SK-N-SH (cell line): ENCODE measurements around the gene TMEM198. TPM values are rescaled to one million over a fixed set of nuclear protein-coding genes. Genes with fewer than 3 reads are reported as not detected.

Experiments used
- CTCF ChIA-PET: fragments of 300-600, 350-600 bp; formaldehyde crosslinking; extraction: SDS; loops from one replicate; lab custom pipeline; 2021; lab: Yijun Ruan, JAX
- POLR2A ChIA-PET: fragments of 350-600 bp; sonication (Branson Sonifier 250); formaldehyde crosslinking; extraction: SDS; loops from one replicate; lab custom pipeline; 2020; ENCODE audit warnings: antibody characterized with exemption, inconsistent platforms; lab: Yijun Ruan, JAX
- DNase-seq: peaks from one replicate; pipeline ENCODE4 v3.0.0; 2012
- H2AFZ ChIP-seq: fragments of 200-600 bp; sonication (generic); 2 replicates; pipeline ENCODE4 v1.8.1; 2016; ENCODE audit warnings: antibody characterized with exemption, mild to moderate bottlenecking, low read depth
- H3F3A ChIP-seq: fragments of 200-600 bp; sonication (generic); replicated peaks from 2 replicates; pipeline ENCODE3; 2016; ENCODE audit warnings: antibody characterized with exemption, mild to moderate bottlenecking; ENCODE audit not compliant: insufficient read depth
- H3K27ac ChIP-seq, 2 experiments: fragments of 200-500 bp in 1 of 2; fragments of 200-600 bp in 1 of 2; sonication (Bioruptor generic) in 1 of 2; sonication (generic), shearing (Covaris generic) in 1 of 2; 2 replicates each; pipeline versions ENCODE4 v1.5.1 to v1.6.1; 2014 to 2016; ENCODE audit warnings: low read depth in 2 of 2, inconsistent platforms in 1 of 2, low read length in 1 of 2, mild to moderate bottlenecking in 1 of 2, mixed read lengths in 1 of 2
- H3K27me3 ChIP-seq: fragments of 200-600 bp; sonication (generic), shearing (Covaris generic); 2 replicates; pipeline ENCODE4 v1.6.1; 2016; ENCODE audit warnings: mixed run types; ENCODE audit not compliant: insufficient read depth
- H3K36me3 ChIP-seq, 2 experiments: fragments of 200-500 bp in 1 of 2; fragments of 200-600 bp in 1 of 2; sonication (Bioruptor generic) in 1 of 2; sonication (generic) in 1 of 2; replicated peaks in 1 of 2; 2 replicates each; pipeline versions ENCODE3 to v1.5.1; 2014 to 2016; ENCODE audit warnings: low read length in 1 of 2, mild to moderate bottlenecking in 1 of 2; ENCODE audit not compliant: insufficient read depth in 2 of 2, control insufficient read depth in 1 of 2
- H3K4me1 ChIP-seq, 2 experiments: fragments of 200-500 bp in 1 of 2; fragments of 200-600 bp in 1 of 2; sonication (Bioruptor generic) in 1 of 2; sonication (generic), shearing (Covaris generic) in 1 of 2; 2 replicates each; pipeline versions ENCODE4 v1.5.1 to v1.6.1; 2014 to 2016; ENCODE audit warnings: low read depth in 1 of 2, low read length in 1 of 2, mixed run types in 1 of 2; ENCODE audit not compliant: insufficient read depth in 2 of 2, control insufficient read depth in 1 of 2
- H3K4me2 ChIP-seq: fragments of 200-600 bp; sonication (generic), shearing (Covaris generic); 2 replicates; pipeline ENCODE4 v1.6.1; 2017; ENCODE audit warnings: mixed run types
- H3K4me3 ChIP-seq, 2 experiments: fragments of 200-500 bp in 1 of 2; fragments of 200-600 bp in 1 of 2; sonication (Bioruptor generic) in 1 of 2; sonication (generic), shearing (Covaris generic) in 1 of 2; 2 replicates each; pipeline versions ENCODE4 v1.5.1 to v1.8.1; 2014 to 2016; ENCODE audit warnings: low read depth in 2 of 2, inconsistent platforms in 1 of 2, low read length in 1 of 2, mild to moderate bottlenecking in 1 of 2, mixed read lengths in 1 of 2, moderate library complexity in 1 of 2
- H3K79me2 ChIP-seq: fragments of 200-600 bp; sonication (generic); 2 replicates; pipeline ENCODE4 v1.8.1; 2017; ENCODE audit warnings: mild to moderate bottlenecking; ENCODE audit not compliant: insufficient read depth
- H3K9ac ChIP-seq: fragments of 200-600 bp; sonication (generic); 2 replicates; pipeline ENCODE4 v1.6.1; 2017; ENCODE audit warnings: mixed run types
- H3K9me2 ChIP-seq: fragments of 200-600 bp; sonication (generic); 2 replicates; pipeline ENCODE4 v1.6.1; 2017; ENCODE audit warnings: mixed run types
- H3K9me3 ChIP-seq: fragments of 200-600 bp; sonication (generic); 2 replicates; pipeline ENCODE4 v1.6.1; 2017; ENCODE audit warnings: mixed run types, mild to moderate bottlenecking, moderate library complexity
- H4K20me1 ChIP-seq: fragments of 200-600 bp; sonication (generic); 2 replicates; pipeline ENCODE4 v1.6.1; 2017; ENCODE audit warnings: mild to moderate bottlenecking, mixed run types; ENCODE audit not compliant: insufficient read depth
- CHD2 ChIP-seq: fragments of 150-350 bp; IDR thresholded peaks from 2 replicates; pipeline ENCODE4 v1.6.1; 2018; ENCODE audit warnings: low read length; ENCODE audit not compliant: partially characterized antibody
- CTCF ChIP-seq: fragments of 200-600 bp; sonication (generic); IDR thresholded peaks from 2 replicates; pipeline ENCODE4 v1.6.1; 2017; ENCODE audit warnings: antibody characterized with exemption, mild to moderate bottlenecking, moderate library complexity
- EP300 ChIP-seq, 2 experiments: IDR thresholded peaks; 2 replicates each; pipeline versions ENCODE4 v1.4.0 to v1.6.1; 2012; ENCODE audit warnings: borderline replicate concordance in 1 of 2, low read depth in 1 of 2, low read length in 1 of 2
- GABPA ChIP-seq: IDR thresholded peaks from 2 replicates; pipeline ENCODE4 v1.4.0; 2012; ENCODE audit warnings: low read depth, mild to moderate bottlenecking
- GATA2 ChIP-seq: sonication (generic); formaldehyde crosslinking; IDR thresholded peaks from 2 replicates; pipeline ENCODE4 v1.5.0; 2020; ENCODE audit warnings: mild to moderate bottlenecking, missing genetic modification reagents
- MEF2A ChIP-seq: IDR thresholded peaks from 2 replicates; pipeline ENCODE4 v1.4.0; 2012; ENCODE audit warnings: low read depth, borderline replicate concordance
- MXI1 ChIP-seq: IDR thresholded peaks from 2 replicates; pipeline ENCODE4 v1.6.1; 2012; ENCODE audit warnings: mild to moderate bottlenecking, low read depth, low read length, improper control_type of control experiment
- RAD21 ChIP-seq: IDR thresholded peaks from 2 replicates; pipeline ENCODE4 v1.6.1; 2012; ENCODE audit warnings: mild to moderate bottlenecking, low read length
- RCOR1 ChIP-seq: fragments of 150-350 bp; IDR thresholded peaks from 2 replicates; pipeline ENCODE4 v1.6.1; 2017; ENCODE audit warnings: antibody characterized with exemption, low read length
- RXRA ChIP-seq: IDR thresholded peaks from 2 replicates; pipeline ENCODE4 v1.4.0; 2012; ENCODE audit warnings: low read depth, mild to moderate bottlenecking, borderline replicate concordance
- SIN3A ChIP-seq: IDR thresholded peaks from 2 replicates; pipeline ENCODE4 v1.6.1; 2012; ENCODE audit warnings: low read depth, mild to moderate bottlenecking, low read length, moderate library complexity, borderline replicate concordance
- SMC3 ChIP-seq: IDR thresholded peaks from 2 replicates; pipeline ENCODE4 v1.6.1; 2012; ENCODE audit warnings: low read depth, low read length, improper control_type of control experiment
- TCF12 ChIP-seq: IDR thresholded peaks from 2 replicates; pipeline ENCODE4 v1.4.0; 2012
- YY1 ChIP-seq: IDR thresholded peaks from 2 replicates; pipeline ENCODE4 v1.4.0; 2012; ENCODE audit warnings: low read depth, mild to moderate bottlenecking
- WGBS: methylation state at CpG from one replicate; pipeline ENCODE4 v1.1.6; 2017; ENCODE audit warnings: low lambda C conversion rate; 5-methylcytosine and 5-hydroxymethylcytosine counted together
- polyA plus RNA-seq, 3 experiments: library from polyadenylated mRNA; depleted of rRNA; stranded (reverse); fragments of >200 nt; gene quantifications; 2 replicates each; pipeline ENCODE4 v1.2.3, GENCODE V29; 2012
- TF ChIP-seq, protein P1 (sequence below): IDR thresholded peaks from 2 replicates; pipeline ENCODE4 v1.4.0; 2012; ENCODE audit warnings: low read depth, borderline replicate concordance

Gene TMEM198
- polyA plus RNA-seq, 1 of the 3 experiments (the other 2 are of a cell fraction), result 4.7 TPM

DNA sequence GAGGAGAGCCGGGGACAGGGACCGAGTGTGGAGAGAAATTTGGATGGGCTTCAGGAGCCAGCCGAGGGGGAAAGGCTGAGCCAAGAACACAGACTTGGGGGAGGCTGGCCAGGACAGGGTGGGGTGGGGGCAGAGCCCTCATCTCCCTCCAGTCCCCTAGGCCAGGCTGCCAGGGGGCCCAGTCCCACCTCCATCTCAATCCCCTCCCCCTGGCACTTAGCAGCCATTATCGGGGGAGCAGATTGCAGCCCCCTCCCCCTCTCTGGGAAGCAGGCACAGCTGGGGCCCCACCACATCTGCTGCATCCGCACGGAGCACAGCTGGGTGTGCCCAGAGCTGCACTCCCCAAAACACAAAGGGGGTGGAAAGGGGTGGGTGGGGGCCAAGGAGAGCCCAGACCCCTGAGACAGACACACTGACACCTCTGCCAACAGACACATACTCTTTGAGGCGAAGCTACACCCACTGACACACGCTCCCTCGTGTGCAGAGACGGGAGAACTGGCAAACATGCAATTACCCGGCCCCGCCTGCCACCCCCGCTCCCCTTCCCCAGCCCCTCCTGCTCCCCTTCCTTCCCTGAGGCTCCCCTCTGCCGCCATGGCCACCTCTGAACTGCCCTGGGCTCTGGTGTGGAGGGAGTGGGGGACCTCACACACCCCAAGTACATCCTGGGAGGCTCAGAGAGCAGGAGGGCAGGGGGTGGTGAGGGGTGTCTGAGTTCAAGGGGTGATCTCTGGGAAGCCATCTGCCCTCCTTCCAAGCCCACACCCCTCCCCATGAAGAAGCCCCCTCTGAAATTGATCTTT is 34.7 kb upstream of the TMEM198 start:
- H3K79me2 ChIP-seq, result no peaks in the 10 kb centered on the region
- WGBS, result 10% methylated on average over 5 of the region's 14 CpGs
- H3K27ac ChIP-seq, result peak overlapping the region in 1 of 2 experiments; percentile 96; a peak in 2 of 4 replicates
- no peak overlapping the region for H3K9ac ChIP-seq
- ChIA-PET POLR2A (interaction anchor here (1.0 to 13.5 kb wide), 12 partner anchors 9 to 105 kb away, joined by 3 to 210 read pairs (median 4); partner anchors contain the start of genes GMPPA and OBSL1), CTCF (interaction anchor here (0.9 to 62.1 kb wide), 13 partner anchors 6 to 507 kb away, joined by 3 to 2824 read pairs (median 5); partner anchors contain the start of genes ASIC4, CHPF, GMPPA and TMEM198)
- no peak overlapping the region for H2AFZ ChIP-seq
- H3K4me1 ChIP-seq, result peaks cover 3 to 99% of the 10 kb centered on the region in 2 experiments; a peak in 2 of 4 replicates
- DNase-seq, result peak; percentile 60
- H3K27me3 ChIP-seq, result peaks cover 13% of the 10 kb centered on the region
- H3K4me2 ChIP-seq, result peak overlapping the region; percentile 70; the same call in 1 of the 2 replicates
- no peaks in the 10 kb centered on the region for H3K9me2 ChIP-seq
- H3F3A ChIP-seq, result no peaks in the 10 kb centered on the region
- no peaks in the 10 kb centered on the region for H4K20me1 ChIP-seq
- peak overlapping the region in 1 of 2 experiments; percentile 46; a peak in 2 of 4 replicates for H3K4me3 ChIP-seq
- TF ChIP-seq CHD2 (peak; percentile 77), MXI1 (no peak; the same call in 1 of the 2 replicates), EP300 (IDR thresholded peaks at IDR 0.05; ENCODE audit: borderline replicate concordance in 1 of 2, low read depth in 1 of 2, low read length in 1 of 2) (peak in 1 of 2 experiments; percentile 49; a peak in 2 of 4 replicates), YY1 (no peak), GABPA (no peak), GATA2 (peak; percentile 24; the same call in 1 of the 2 replicates), SIN3A (no peak), RXRA (no peak)
- TF ChIP-seq, protein P1, sequence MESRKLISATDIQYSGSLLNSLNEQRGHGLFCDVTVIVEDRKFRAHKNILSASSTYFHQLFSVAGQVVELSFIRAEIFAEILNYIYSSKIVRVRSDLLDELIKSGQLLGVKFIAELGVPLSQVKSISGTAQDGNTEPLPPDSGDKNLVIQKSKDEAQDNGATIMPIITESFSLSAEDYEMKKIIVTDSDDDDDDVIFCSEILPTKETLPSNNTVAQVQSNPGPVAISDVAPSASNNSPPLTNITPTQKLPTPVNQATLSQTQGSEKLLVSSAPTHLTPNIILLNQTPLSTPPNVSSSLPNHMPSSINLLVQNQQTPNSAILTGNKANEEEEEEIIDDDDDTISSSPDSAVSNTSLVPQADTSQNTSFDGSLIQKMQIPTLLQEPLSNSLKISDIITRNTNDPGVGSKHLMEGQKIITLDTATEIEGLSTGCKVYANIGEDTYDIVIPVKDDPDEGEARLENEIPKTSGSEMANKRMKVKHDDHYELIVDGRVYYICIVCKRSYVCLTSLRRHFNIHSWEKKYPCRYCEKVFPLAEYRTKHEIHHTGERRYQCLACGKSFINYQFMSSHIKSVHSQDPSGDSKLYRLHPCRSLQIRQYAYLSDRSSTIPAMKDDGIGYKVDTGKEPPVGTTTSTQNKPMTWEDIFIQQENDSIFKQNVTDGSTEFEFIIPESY, result no peak
- no peaks in the 10 kb centered on the region for H3K9me3 ChIP-seq
- peaks cover 0 to 16% of the 10 kb centered on the region in 2 experiments for H3K36me3 ChIP-seq

DNA sequence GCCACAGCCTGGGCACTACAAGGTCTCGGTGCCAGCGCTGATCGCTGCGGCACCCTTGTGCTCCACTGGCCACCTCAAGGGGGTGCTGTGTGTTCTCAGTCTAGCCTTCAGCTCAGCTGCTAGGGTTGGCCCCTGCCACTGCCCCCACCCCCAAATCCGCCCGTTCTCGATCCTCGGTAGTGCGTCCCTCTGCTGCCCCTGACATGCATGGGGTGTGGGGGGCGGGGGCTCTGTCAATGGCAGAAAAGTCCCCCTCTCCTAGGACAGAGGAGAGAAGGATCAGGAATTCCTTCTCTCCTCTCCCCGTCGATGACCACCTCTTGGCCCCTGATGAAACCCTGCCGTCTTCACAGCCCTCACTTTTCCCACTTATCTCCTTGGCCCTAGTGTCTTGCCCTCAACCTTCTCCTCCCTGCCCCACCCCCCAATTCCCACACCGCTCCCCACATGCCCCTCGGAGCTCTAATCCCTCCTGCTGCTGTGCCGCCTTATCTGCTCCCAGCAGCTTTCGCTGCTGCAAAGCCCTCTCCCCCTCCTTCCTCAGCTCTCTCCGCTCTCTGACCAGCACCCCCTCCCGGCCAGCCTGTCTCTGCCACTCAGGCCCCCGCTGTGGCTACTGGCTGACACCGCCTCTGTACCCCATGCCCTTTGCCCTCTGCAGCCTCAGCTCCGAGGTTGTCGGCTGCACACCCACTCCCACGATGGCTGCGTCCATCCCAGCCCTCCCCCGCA is 33.9 kb upstream of the TMEM198 start:
- Histone ChIP-seq H3K9ac (no peak overlapping the region), H3K27ac (peak overlapping the region in 1 of 2 experiments; percentile 96; a peak in 2 of 4 replicates), H3K79me2 (no peaks in the 10 kb centered on the region), H3K9me2 (no peaks in the 10 kb centered on the region), H3K9me3 (no peaks in the 10 kb centered on the region), H3K4me1 (peaks cover 3 to 99% of the 10 kb centered on the region in 2 experiments; a peak in 2 of 4 replicates), H4K20me1 (no peaks in the 10 kb centered on the region), H3F3A (no peaks in the 10 kb centered on the region), H2AFZ (no peak overlapping the region), H3K27me3 (peaks cover 21% of the 10 kb centered on the region), H3K36me3 (peaks cover 0 to 16% of the 10 kb centered on the region in 2 experiments), H3K4me3 (peak overlapping the region; percentile 36 to 46; a peak in 3 of 4 replicates), H3K4me2 (peak overlapping the region; percentile 70; the same call in 1 of the 2 replicates)
- peak; percentile 83 for DNase-seq
- CTCF ChIA-PET, result interaction anchor here (0.6 to 62.1 kb wide), 13 partner anchors 5 to 751 kb away, joined by 3 to 2824 read pairs (median 5); partner anchors contain the start of genes ASIC4, CHPF, GMPPA and TMEM198
- WGBS, result 7% methylated on average over 19 of the region's 26 CpGs
- TF ChIP-seq TCF12 (no peak), MEF2A (no peak), GATA2 (peak; percentile 67; the same call in 1 of the 2 replicates), SIN3A (0 out of 2 replicates have a peak, but pooled peaks have one; percentile 31), EP300 (IDR thresholded peaks at IDR 0.05; ENCODE audit: borderline replicate concordance in 1 of 2, low read depth in 1 of 2, low read length in 1 of 2) (peak in 1 of 2 experiments; percentile 13; a peak in 1 of 4 replicates), SMC3 (peak; percentile 60; the same call in 1 of the 2 replicates), MXI1 (peak; percentile 35; the same call in 1 of the 2 replicates), RCOR1 (no peak), RAD21 (peak; percentile 77), CTCF (peak; percentile 76)
- POLR2A ChIA-PET, result interaction anchor here (0.8 to 13.5 kb wide), 11 partner anchors 10 to 106 kb away, joined by 3 to 210 read pairs (median 5); partner anchors contain the start of genes GMPPA and OBSL1
